Activated CD8-positive, alpha-beta T cell treated with anti-CD3 and anti-CD28 coated beads for 36 hours (primary cell): ENCODE results near the gene ZNF93. TPM values are rescaled to one million over a fixed set of nuclear protein-coding genes. Genes with fewer than 3 reads are reported as not detected.
"Not testable (repeated sequence)": the region's sequence is repeated elsewhere in the genome, so short reads cannot be mapped to it uniquely, and the experiment has no call there.

Experiments used
- ATAC-seq: fragments of 200-7000 bp; cut with Tn5 transposase; one replicate; pipeline ENCODE4 v1.10.0; 2021; ENCODE audit warnings: mild to moderate bottlenecking, moderate library complexity
- CTCF ChIA-PET: fragments of 350-600 bp; sonication (Branson Sonifier 250); formaldehyde crosslinking; loops from one replicate; lab custom pipeline; 2021; ENCODE audit warnings: antibody characterized with exemption; lab: Charles Lee
- POLR2A ChIA-PET: fragments of 350-600 bp; sonication (Branson Sonifier 250); formaldehyde crosslinking; loops from one replicate; lab custom pipeline; 2021; ENCODE audit warnings: antibody characterized with exemption; lab: Charles Lee
- DNase-seq: peaks from one replicate; pipeline ENCODE4 v3.0.0-alpha.2; 2020
- H3K27ac Mint-ChIP-seq: one replicate; pipeline ENCODE4 v1.8.0; 2021; ENCODE audit warnings: mild to moderate bottlenecking, mixed read lengths
- H3K27me3 Mint-ChIP-seq: one replicate; pipeline ENCODE4 v1.8.0; 2021; ENCODE audit warnings: mixed read lengths
- H3K36me3 Mint-ChIP-seq: one replicate; pipeline ENCODE4 v1.8.0; 2021; ENCODE audit warnings: low read depth, mixed read lengths
- H3K4me1 Mint-ChIP-seq: one replicate; pipeline ENCODE4 v1.8.0; 2021; ENCODE audit warnings: low read depth, mixed read lengths
- H3K4me3 Mint-ChIP-seq: one replicate; pipeline ENCODE4 v1.8.0; 2021; ENCODE audit warnings: mild to moderate bottlenecking, moderate library complexity, mixed read lengths
- H3K9me3 Mint-ChIP-seq: one replicate; pipeline ENCODE4 v1.8.0; 2021; ENCODE audit warnings: mixed read lengths
- intact Hi-C: fragments of 100-400 bp; cut with micrococcal nuclease; formaldehyde crosslinking; loops from one replicate; pipeline ENCODE4 v1.10.0; 2022
- total RNA-seq, 2 experiments: library from RNA; stranded (reverse); gene quantifications; one replicate each; pipeline ENCODE4 v1.2.3, GENCODE V29; 2021
- TF ChIP-seq, protein P1 (sequence below): fragments of 200-600 bp; IDR thresholded peaks from one replicate; pipeline ENCODE4 v1.8.0; 2022; ENCODE audit warnings: antibody characterized with exemption, mild to moderate bottlenecking

Gene ZNF93
- total RNA-seq, 2 experiments from 2014 or later: 17.2 to 17.8 TPM

DNA sequence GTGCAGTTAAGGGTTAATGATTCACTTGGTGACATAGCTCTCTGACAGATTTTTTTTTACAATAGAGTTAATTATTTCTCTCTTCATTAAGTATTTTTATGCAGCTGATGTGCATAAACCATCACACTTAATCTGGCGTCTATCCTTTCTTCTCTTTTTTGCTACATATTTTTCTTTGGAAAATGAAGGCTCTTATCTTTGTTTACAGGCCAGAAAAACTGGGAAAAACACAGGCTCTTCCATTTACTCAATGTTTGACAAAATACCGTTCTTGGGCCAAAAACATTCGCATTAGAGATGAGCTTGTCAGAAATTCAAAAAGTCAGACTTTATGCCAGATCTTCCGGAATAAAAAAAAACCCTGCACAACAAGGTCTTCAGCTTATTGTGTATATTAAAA lies 23.0 kb upstream of the ZNF93 start:
- Mint-ChIP-seq H3K27me3 (no peaks in the 10 kb centered on the region), H3K4me3 (no peak overlapping the region), H3K9me3 (peaks cover 5% of the 10 kb centered on the region), H3K36me3 (peaks cover 53% of the 10 kb centered on the region), H3K4me1 (peaks cover 22% of the 10 kb centered on the region), H3K27ac (no peak overlapping the region)
- no peak for DNase-seq
- ChIA-PET CTCF (interaction anchor here (0.9 kb wide), 1 partner anchor 12 kb away, joined by 3 read pairs; no protein-coding TSS in a partner anchor), POLR2A (interaction anchor here (1.0 kb wide), 1 partner anchor 10 kb away, joined by 3 read pairs; no protein-coding TSS in a partner anchor)
- ATAC-seq: no peak
- intact Hi-C loops: no loop called here
- TF ChIP-seq, protein P1, sequence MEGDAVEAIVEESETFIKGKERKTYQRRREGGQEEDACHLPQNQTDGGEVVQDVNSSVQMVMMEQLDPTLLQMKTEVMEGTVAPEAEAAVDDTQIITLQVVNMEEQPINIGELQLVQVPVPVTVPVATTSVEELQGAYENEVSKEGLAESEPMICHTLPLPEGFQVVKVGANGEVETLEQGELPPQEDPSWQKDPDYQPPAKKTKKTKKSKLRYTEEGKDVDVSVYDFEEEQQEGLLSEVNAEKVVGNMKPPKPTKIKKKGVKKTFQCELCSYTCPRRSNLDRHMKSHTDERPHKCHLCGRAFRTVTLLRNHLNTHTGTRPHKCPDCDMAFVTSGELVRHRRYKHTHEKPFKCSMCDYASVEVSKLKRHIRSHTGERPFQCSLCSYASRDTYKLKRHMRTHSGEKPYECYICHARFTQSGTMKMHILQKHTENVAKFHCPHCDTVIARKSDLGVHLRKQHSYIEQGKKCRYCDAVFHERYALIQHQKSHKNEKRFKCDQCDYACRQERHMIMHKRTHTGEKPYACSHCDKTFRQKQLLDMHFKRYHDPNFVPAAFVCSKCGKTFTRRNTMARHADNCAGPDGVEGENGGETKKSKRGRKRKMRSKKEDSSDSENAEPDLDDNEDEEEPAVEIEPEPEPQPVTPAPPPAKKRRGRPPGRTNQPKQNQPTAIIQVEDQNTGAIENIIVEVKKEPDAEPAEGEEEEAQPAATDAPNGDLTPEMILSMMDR: no peak

DNA sequence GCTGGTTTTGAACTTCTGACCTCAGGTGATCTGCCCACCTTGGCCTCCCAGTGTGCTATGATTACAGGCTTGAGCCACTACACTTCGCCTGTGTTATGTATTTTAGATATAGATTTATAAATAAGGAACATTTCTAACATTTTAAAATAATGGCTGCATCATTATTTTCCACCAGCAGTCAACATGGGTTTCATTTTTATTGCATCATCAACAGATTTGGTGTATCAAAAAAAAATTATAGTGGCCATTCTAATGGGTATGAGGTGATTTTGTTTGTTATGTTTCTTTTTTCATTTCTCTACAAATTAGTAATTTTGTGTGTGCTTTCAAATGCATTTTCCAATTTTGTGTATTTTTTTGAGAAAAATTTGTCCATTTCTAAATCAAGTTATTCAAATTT lies 16.2 kb upstream of the ZNF93 start:
- no peak overlapping the region for H3K4me3 Mint-ChIP-seq
- no peaks in the 10 kb centered on the region for H3K27me3 Mint-ChIP-seq
- TF ChIP-seq, protein P1: no peak
- DNase-seq (no peak), ATAC-seq (no peak)
- H3K4me1 Mint-ChIP-seq: no peaks in the 10 kb centered on the region
- ChIA-PET POLR2A (no interaction called here), CTCF (no interaction called here)
- no peak overlapping the region for H3K27ac Mint-ChIP-seq
- intact Hi-C loops: no loop called here
- H3K36me3 Mint-ChIP-seq: peaks cover 60% of the 10 kb centered on the region
- peaks cover 18% of the 10 kb centered on the region for H3K9me3 Mint-ChIP-seq

DNA sequence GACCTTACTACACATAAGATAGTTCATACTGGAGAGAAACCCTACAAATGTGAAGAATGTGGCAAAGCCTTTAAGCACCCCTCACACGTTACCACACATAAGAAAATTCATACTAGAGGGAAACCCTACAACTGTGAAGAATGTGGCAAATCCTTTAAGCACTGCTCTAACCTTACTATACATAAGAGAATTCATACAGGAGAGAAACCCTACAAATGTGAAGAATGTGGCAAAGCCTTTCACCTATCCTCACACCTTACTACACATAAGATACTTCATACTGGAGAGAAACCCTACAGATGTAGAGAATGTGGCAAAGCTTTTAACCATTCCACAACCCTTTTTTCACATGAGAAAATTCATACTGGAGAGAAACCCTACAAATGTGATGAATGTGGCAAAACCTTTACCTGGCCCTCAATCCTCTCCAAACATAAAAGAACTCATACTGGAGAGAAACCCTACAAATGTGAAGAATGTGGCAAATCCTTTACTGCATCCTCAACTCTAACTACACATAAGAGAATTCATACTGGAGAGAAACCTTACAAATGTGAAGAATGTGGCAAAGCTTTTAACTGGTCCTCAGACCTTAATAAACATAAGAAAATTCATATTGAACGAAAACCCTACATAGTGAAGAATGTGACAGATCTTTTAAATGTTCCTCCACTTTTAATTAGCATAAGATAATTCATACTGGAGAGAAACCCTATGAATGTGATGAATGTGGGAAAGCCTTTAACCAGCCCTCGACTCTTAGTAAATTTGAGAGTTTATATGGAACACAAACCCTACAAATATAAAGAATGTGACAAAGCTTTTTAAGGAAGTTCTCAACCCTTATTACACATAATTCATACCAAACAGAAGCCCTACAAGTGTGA lies 8.4 kb upstream of the ZNF93 start:
- ATAC-seq, H3K4me1 Mint-ChIP-seq, intact Hi-C loops, H3K4me3 Mint-ChIP-seq, POLR2A ChIA-PET, DNase-seq, CTCF ChIA-PET, H3K27ac Mint-ChIP-seq, H3K27me3 Mint-ChIP-seq: not testable (repeated sequence)
- Mint-ChIP-seq H3K36me3 (peaks cover 47% of the 10 kb centered on the region), H3K9me3 (peaks cover 48% of the 10 kb centered on the region)

DNA sequence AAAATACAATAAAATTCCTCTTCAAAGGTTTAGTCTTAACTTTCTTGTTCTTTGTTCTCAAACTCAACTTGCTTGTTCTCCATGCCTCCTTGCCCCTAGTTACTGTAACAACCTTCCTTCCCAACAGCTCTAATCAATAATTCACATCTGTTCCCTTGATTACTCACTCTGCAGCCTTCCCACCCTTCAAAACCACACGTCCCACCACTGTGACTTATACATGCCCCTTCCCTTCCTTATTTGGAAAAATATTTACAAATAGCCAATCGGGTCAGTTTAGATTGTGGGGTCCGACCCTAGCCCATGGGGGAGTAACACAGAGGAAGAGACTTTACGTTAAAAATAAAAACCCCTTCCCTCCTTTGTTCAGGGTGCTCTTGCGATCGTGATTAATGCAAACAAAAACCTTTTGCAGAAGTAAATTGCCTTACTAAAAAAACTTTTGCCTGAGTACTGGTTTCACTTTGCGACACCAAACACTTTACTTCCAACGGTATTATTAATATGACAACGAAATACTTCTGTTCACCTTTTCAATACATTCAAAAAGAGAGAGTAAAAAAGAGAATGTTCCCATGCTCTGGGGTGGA lies 512 bp upstream of the ZNF93 start:
- CTCF ChIA-PET: interaction anchor here (0.5 to 2.2 kb wide), 4 partner anchors 11 to 110 kb away, joined by 3 to 5 read pairs (median 4); partner anchors contain the start of gene ZNF253
- peak; percentile 42 for DNase-seq

DNA sequence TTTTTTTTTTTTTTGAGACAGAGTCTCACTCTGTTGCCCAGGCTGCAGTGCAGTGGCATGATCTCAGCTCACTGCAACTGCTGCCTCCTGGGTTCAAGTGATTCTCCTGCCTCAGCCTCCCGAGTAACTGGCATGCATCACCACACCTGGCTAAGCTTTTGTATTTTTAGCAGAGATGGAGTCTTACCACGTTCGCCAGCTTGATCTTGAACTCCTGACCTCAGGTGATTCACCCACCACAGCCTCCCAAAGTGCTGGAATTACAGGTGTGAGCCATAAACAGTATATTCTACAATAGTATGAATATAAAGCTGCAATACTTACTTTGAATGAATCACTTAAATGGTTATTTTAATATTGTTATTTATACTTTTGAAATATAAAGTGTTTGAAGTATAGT lies 6.8 kb downstream of the ZNF93 start:
- H3K4me3 Mint-ChIP-seq, ATAC-seq, H3K27me3 Mint-ChIP-seq, intact Hi-C loops, H3K27ac Mint-ChIP-seq, POLR2A ChIA-PET, H3K9me3 Mint-ChIP-seq, DNase-seq: not testable (repeated sequence)
- CTCF ChIA-PET: interaction anchor here (2.0 kb wide), 1 partner anchor 39 kb away, joined by 4 read pairs; no protein-coding TSS in a partner anchor
- H3K4me1 Mint-ChIP-seq: peaks cover 50% of the 10 kb centered on the region
- H3K36me3 Mint-ChIP-seq: peaks cover 53% of the 10 kb centered on the region

More for the DNA sequence above, 512 bp upstream of the ZNF93 start:
- H3K36me3 Mint-ChIP-seq: peaks cover 35% of the 10 kb centered on the region
- peak; percentile 19 for ATAC-seq
- POLR2A ChIA-PET: interaction anchor here (0.9 to 5.7 kb wide), 8 partner anchors 11 to 303 kb away, joined by 3 to 45 read pairs (median 4); partner anchors contain the start of genes ZNF253 and ZNF506
- peak overlapping the region; percentile 93 for H3K27ac Mint-ChIP-seq
- H3K4me3 Mint-ChIP-seq: peak overlapping the region; percentile 83
- TF ChIP-seq, protein P1: no peak
- peaks cover 32% of the 10 kb centered on the region for H3K4me1 Mint-ChIP-seq
- intact Hi-C loops: no loop called here
- no peaks in the 10 kb centered on the region for H3K27me3 Mint-ChIP-seq
- H3K9me3 Mint-ChIP-seq: peaks cover 40% of the 10 kb centered on the region
